SK-N-MC (cell line): Measurements from ENCODE around the gene GRIA1.

ENCODE experiments used
- EZH2 ChIP-seq: fragments of 200-600 bp; sonication (generic); IDR thresholded peaks from one replicate; pipeline ENCODE4 v1.6.1; 2017; ENCODE audit warnings: antibody characterized with exemption
- POLR2AphosphoS5 ChIP-seq: IDR thresholded peaks from 2 replicates; pipeline ENCODE4 v1.6.1; 2012; ENCODE audit warnings: mild to moderate bottlenecking, low read depth, low read length, borderline replicate concordance

- TF ChIP-seq EZH2 (no peak), POLR2AphosphoS5 (no peak)
These were observed 114.9 kb downstream of the GRIA1 start for GRCh38 chr5:153605386-153605785.
